ENCODE results near the gene IL1RL1.
"Not testable (repeated sequence)": the region's sequence is repeated elsewhere in the genome, so short reads cannot be mapped to it uniquely, and the experiment has no call there.

Gene IL1RL1

DNA sequence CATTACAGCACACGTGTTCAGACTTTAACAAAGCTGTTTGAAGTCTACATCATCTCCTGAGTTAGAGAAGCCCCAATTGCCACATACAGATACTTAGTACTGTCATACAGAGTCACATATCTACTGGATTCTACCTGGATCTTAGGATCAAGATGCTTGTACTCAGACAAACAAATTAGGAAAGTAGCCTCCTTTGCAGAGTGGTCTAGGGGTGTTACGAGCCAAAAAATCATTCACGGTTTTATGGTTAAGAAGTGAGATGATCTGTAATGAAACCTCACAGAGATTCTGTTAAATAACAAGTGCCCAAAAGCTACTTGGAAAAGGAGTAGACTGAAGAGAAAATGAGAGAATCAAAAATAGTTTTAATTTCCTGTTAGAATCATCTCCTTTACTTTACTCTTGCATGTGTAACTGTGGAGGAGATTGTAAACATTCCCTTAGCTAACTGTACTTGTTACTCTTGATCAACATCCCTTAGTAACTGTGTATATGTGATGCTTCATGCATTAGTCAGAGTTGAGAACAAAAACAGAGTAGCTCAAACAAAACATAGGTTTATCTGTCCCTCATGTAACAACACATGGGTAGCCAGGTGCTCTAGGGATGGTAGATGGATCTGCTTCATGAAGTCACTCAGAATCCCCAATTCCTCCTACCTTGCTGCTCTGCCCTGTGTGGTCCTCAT, 16.4 kb upstream of the IL1RL1 start:
- no peak for DNase-seq (ENCODE audit: low read depth)

DNA sequence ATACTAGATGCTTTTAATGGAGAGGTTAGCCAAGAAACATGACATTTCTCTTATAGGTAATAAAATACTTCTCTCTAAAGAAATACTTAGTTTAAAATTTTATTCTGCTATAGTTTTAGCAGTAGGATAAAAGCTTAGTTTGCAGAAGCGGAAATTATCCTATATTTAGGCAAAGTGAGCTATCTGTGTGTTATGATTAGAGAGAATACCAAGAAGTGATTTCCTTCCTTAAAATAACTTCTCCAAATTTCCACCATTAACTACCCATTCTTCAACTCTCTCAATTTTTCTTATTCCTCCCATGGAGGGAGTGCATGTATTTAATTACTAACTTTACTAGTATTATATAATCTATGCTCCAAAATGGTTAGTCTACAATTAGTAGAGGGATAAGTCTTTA, 15.8 kb upstream of the IL1RL1 start:
- no peak for DNase-seq (ENCODE audit: low read depth)

DNA sequence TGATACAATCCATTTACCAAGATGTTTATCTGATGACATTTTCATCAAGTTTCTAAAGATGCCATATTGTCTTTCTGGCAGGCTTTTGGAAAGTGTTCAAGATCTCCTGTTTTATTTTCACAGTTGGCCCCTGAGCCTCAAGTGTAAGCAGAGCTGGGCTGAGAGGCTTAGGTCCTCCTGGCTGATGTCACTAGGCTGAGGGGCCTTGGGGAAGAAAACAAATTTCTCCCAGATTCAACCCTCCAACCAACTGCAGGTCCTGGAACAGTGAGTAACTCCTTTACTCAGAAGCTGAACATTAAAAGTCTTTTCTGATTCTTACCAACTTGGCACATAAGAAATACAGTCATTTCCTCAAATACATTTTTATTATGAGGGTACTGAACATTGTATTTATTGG, 14.9 kb upstream of the IL1RL1 start:
- no peak for DNase-seq (ENCODE audit: low read depth)

DNA sequence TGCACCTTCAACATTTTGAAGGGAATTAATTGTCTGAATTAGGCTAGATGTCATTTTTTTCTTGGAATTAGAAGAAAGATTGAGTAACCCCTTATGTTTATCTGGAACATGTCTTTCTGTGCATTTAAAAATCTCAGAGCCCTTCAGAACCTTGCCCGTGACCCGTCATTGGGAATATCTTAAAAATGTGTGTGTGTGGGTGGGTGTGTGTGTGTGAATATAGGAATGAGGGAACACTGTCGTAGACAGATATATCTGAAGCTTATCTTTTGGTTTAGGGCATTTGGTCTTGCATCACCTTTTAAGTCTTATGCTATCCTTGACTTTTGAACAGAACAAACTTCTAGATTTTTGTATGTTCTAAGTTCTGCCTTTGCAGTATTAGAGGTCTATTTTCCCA, 13.5 kb upstream of the IL1RL1 start:
- DNase-seq (ENCODE audit: low read depth): no peak

DNA sequence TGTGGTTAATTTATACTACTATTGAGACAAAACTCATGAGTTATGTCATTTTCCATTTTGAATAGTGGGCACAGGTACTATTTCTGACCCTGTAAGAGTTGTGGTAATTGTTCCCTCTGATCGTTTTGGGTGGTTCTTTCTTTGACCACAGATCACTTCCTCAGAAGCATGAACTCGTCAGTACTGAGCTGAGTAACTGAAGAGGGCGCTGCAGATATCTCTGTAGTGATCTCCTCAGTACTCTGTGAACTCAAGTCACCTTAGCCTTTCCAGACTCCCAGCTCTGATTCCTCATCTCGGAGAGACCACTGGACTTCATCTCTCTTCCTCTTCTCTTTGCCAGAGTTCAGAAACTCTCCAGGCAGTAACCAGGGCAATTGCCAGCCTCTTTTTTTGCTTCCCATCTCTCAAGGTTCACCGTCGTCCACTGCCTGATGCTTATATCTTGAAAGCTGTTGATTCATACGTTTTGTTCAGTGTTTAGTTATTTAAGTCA, 9.4 kb upstream of the IL1RL1 start:
- peak; percentile 17 for DNase-seq (ENCODE audit: low read depth)

DNA sequence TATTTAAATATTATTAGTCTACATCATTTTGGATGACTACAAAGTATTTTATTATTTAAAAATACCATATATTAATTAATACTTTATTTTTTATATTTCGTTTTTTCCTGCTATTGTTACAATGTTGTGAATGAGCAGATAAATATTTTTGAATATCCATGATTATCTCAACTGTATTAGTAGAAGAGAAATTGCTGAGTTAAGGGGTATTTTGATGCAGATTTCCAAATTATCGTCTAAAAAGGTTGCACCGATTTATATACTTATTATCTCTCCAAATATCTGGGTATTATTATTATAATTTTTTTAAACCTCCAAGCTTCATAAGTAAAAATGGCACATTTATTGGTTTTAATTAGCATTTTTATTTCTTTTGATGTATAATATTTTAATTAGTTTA, 8.9 kb upstream of the IL1RL1 start:
- DNase-seq (ENCODE audit: low read depth): no peak

DNA sequence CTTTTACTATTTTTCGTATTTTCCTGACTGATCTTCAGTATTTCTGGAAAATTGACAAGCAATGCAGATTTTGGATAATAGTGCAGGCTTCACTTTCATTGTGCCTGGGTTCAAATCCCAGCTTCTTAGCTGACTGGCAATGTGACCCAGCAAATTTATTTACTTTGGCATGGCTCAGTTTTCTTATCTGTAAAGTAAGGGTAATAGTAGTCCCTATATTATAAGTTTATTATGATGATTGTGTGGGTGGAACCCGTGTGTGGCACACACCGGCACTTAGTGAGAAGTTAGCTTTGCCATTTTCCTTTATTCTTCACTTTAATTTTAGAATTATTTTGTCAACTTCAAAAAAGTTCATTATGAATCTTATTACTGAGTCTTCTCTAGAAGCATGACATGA, 7.8 kb upstream of the IL1RL1 start:
- DNase-seq (ENCODE audit: low read depth): no peak

DNA sequence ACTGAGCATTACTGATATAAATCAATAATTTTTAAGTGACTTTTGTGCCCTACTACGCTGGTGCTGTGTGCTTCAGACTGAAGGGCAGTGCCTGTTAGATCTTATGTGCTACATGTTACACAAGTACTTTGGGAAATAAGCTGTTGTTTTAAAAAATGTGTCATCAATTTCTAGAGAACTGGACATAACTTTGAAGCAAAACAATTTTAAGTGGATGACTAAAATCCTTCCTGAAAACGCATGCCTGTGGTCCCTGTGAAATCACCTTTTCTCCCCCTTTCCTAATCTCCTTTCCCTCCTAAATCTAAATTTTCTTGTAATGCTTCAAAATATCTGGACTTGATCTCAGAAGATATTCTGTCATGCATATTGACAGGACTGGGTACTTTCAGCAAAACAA, 7.1 kb upstream of the IL1RL1 start:
- no peak for DNase-seq (ENCODE audit: low read depth)

DNA sequence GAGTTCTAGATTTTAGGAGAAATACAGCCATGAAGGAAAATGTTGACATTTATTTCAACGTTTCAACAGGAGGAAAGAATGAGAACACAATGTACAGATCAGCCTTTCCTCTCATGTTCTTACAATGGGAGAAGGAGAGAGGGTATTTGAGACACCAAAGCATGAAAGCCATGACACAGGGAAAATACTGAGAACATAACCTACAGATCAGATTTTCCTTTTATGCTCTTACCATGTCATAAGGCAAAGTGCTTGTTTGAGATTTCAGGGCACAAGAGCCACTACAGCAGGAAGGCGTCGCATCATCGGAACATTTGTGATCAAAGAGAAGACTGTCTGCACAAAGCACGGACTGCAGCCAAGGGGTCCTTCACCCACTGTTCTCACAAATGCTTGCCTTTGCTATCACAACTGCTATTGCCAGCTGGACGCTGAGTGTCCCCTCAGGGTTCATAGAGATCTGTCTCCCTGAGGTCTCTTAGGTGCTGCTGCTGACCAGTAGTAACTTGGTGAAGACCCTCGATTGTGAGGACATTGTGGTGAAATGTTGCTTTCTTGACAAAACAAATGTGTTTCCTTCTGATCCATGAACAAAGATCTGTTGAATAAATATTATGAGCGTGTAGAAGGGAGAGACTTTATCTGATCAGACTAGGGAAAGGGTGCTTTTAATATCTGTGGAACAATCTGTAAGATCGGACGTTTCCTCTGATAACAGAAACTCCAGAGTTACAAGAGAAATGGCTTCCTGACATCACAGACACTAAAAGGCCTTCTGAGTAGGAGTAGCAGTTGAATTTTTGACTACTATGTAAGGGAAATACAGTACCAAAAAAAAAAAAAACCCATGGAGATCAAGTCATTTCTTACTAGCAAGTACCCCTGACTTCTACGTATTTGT, 6.4 kb upstream of the IL1RL1 start:
- no peak for DNase-seq (ENCODE audit: low read depth)

DNA sequence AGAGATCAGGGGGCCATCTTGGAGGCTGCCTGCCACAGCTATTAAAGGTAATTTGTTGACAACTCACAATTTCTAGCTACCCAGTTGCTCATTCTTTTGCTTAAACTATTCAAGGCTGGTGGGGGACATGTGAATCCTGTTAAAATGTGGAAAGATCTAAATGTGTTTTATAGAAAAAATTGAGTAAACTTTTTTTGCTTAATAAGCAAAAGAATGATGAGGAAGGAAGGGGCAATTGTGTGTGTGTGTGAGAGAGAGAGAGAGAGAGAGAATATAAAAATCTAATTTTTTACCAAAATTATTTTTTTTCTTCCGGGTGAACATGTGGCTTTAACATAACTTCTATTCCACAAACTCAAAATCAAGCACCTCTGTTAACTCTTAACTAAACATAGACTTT, 5.2 kb upstream of the IL1RL1 start:
- no peak for DNase-seq (ENCODE audit: low read depth)

DNA sequence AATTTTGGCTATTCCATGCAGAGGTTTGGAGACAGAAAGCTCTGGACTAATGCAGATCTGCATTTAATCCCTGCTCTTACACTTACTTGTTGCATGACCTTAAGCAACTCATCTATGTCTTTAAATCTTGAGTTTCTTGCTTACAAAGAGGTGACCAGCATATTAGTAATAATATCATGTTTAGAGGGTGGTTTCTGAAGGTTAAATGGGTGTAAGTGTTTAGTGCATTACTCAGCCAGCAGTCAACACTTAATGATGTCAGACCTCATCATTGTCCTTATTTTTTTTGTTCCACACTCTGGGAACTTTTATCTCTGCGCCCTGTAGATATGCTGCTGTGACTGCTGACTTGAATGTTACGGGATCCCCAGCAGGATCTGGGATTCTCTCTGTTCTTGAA, 1.7 kb downstream of the IL1RL1 start:
- no peak for DNase-seq (ENCODE audit: low read depth)

DNA sequence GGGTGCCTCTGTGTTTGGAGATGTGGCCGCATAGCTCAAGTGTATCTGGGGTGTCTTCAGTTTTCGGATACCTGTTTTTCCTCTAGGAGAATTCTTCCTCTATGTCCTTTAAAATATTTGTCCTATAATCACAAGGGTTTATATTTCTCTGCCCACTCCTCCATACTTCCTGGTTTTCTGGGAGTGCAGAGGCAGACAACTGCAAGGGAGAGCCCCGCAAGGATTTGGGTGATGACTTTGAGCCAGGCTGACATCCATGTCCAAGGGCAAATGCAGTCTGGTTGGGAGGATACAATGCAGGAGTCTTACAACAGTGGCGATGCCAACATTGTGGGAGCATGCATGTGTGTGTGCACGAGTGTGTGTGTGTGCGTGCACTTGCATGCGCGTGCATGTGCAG, 2.1 kb downstream of the IL1RL1 start:
- DNase-seq (ENCODE audit: low read depth): no peak

DNA sequence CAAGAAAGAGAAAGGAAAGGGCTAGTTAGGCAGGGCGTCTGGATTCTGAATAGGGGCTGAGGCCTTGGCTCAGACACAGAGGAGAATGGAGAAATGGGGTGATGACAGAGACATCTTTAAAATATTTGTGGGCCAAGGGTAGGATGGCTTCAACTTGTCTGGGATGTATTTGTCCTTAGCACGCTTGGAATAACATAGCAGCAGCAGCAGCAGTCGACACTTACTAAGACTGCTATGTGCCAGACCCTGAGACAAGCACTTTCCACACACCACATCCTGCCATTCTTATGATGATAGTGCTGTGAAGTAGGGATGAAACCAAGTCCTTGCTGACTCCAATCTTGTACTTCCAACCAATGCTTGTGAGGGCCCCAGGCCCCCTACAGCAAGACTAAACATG, 2.6 kb downstream of the IL1RL1 start:
- DNase-seq (ENCODE audit: low read depth): no peak

DNA sequence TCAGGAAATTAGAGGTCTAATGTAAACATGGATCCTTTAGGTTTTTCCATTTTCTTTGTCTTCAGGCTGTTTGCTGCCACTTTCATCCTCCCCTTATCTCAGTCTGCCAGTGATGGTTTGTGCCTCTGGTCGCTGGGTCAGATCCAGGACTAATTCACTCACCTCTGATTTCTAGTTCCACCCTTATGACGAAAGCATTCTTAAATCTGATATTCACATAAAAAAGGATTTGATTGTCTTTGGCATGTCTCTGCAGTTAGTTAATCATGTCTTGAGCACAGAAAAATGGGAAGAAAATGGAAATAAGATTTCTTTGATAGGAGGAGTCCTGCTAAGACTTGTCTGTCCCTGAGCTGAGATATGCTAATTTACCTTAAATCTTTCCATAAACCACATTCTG, 4.6 kb downstream of the IL1RL1 start:
- DNase-seq (ENCODE audit: low read depth): no peak

DNA sequence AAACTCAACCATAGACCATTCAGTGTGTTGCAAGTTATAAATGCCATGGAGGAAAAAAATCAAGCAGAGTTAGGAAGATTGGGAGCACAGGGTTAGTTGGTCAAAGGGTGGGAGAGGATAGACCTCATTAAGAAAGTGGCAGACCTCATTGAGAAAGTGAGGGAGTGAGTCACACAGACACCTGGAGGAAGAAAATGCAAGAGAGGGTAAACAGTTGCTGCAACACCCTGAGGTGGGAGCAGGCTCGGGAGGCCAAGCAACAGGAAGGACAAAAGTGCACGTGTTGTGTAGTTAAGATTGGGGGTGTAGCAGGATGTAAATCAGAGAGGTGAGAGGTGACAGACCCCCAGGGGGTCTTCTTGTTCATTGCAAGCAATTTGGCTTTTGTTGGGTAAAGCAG, 6.4 kb downstream of the IL1RL1 start:
- no peak for DNase-seq (ENCODE audit: low read depth)

DNA sequence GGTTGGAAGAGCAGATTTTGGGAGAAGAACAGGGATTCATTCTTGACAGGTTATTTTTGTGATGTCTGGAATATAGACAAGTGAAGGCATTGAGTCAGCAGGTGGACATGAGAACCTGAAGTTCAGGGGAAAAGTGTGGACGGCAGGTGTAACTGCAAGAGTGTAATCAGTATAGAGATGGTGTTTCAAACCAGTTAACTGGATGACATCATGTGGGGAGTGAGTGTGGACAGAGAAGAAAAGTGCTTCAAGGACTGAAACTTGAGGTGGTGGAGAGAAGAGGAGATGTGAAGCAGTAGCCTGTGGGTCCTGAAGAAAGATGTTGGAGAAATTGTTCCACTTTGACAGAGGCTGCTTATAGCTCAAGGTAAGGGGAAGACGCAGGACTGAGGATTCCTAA, 7.1 kb downstream of the IL1RL1 start:
- DNase-seq (ENCODE audit: low read depth): no peak

DNA sequence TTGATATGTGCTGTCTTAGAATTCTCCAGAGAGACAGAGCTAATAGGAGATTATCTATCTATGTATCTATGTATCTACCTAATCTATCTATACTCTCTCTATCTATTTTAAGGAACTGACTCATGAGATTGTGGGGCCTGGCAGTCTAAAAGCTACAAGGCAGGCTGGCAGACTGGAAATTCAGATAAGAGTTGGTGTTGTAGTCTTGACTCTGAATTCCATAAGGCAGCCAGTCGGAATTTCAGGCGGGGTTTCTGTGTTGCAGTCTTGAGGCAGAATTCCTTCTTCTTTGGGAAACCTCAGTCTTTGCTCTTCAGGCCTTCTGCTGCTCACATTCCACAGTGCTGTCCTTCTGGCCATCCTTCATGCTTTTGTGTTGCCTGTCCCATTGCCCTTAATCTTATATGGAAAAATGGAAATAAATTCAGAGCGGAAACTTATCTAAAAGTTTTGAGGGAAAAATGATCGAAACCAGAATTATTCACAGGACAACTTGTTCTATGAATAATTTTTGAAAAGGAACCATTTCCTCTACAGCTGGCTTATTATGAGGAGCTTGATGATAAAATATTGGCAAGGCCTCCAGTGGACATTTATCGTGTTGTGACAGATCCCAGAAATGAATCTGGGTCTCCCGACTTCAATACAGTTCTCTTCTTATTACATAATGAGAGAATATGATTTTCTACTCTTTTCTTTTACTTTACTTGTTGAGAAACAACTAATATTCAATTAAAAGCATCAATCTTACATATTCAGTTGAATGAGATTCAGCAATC, 10.8 kb downstream of the IL1RL1 start:
- no peak for DNase-seq (ENCODE audit: low read depth)

DNA sequence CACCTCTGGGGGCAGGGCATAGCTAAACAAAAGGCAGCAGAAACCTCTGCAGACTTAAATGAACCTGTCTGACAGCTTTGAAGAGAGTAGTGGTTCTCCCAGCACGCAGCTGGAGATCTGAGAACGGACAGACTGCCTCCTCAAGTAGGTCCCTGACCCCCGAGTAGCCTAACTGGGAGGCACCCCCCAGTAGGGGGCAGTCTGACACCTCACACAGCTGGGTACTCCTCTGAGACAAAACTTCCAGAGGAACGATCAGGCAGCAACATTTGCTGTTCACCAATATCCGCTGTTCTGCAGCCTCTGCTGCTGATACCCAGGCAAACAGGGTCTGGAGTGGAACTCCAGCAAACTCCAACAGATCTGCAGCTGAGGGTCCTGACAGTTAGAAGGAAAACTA, 13.6 kb downstream of the IL1RL1 start:
- DNase-seq (ENCODE audit: low read depth): not testable (repeated sequence)

DNA sequence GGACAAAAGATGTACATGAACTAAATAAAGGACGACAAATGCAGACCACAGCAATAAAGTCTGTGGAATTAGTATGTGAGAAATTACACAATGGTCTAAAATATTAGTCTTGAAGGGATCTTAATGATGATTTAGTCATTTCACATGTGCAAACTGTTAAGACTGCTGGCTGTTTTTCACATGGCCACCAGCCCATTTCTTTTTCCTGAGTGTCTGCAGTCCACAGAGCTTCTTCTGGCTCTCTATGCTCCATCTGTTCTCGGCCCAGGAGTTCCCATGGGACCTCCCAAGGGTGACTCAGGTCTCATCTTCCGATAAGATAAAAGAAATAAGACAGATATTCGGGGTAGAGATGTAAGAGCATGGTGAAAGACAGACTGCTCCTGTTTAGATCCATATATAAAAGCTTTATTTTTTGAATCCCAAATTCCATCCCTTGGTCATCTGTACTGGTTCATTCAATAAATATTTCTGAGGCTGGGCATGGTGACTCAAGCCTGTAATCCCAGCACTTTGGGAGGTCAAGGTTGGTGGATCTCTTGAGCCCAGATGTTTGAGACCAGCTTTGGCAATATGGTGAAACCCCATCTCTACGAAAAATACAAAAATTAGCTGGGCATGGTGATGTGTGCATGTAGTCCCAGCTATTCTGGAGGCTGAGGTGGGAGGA, 20.1 kb downstream of the IL1RL1 start:
- no peak for DNase-seq (ENCODE audit: low read depth)

DNA sequence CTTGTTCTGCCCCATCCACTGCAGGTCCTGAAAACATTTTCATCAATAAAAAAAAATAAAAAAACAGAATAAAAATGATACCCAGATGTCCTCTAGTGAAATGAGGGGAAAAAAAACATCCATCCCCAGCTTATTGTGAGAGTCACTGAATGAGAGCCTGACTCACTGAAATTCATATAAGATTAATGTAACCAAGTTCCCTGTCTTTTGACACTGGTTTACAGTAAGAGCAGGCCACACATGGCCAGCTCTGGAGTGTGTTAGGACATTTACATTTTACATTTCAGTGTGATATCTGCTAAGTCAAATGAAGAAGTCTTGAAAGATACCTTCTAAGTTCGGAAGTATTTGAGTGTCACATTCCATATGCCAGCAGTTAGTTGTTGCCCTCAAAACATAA, 23.1 kb downstream of the IL1RL1 start:
- no peak for DNase-seq (ENCODE audit: low read depth)

DNA sequence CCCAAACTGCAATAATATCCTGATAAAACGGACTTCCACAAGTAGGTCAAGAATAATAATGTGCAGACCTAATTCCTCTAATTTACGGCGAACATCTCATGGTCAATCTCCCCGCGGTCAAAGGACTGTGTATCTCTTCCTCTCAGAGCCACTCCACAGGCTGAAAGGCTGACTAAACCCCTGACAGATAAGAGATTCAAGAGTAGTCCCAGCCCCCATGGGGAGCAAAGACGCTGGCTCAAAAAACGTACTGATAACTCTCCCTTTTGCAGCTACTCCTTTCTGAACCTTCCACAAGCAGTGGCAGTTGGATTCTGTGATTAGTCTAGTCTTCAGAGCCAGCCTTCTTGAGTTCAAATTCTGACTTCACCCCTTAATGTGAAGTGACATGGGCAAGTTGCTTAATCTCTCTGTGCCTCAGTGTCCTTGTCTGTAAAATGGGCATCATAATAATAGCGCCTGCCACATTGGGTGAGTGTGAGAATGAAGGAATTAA, 24.6 kb downstream of the IL1RL1 start:
- DNase-seq (ENCODE audit: low read depth): no peak

DNA sequence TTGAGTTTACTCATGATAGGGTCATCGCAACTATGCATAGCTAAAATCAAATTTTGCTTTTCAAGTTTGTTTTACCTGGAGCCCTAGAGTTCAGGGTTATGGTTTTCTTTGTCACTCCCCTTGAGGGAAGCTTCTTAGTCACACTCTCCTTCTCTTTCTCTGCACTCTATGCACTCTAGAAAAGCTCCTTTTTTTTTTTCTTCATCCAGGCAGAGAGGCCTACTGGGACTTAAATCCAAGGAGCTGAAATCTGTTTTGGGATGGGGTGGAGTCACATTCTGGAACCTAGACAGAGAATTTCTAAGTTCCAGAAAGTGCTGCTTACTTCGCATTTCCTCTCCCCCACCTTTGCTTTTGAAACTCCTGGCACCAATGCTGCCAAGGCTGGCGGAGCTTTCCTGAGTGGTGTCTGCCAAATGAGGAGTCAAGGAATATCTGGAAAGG, 25.2 kb downstream of the IL1RL1 start:
- DNase-seq (ENCODE audit: low read depth): no peak
